ENCODE results near the gene ALLC.

- TF ChIP-seq CTCF (IDR thresholded peaks at IDR 0.05; ENCODE audit: low read depth, low read length, missing input control) (no peak), JUND (IDR thresholded peaks at IDR 0.05) (no peak), YY1 (IDR thresholded peaks at IDR 0.05) (no peak), REST (IDR thresholded peaks at IDR 0.05) (no peak), ATF3 (IDR thresholded peaks at IDR 0.05) (no peak)
Observed at GRCh38 chr2:3672861-3673678, 15.1 kb downstream of the ALLC start.

Measured in liver (tissue), 3 donors.